Measurements from ENCODE around the gene ACTRT2.

The ACTRT2 gene

DNA sequence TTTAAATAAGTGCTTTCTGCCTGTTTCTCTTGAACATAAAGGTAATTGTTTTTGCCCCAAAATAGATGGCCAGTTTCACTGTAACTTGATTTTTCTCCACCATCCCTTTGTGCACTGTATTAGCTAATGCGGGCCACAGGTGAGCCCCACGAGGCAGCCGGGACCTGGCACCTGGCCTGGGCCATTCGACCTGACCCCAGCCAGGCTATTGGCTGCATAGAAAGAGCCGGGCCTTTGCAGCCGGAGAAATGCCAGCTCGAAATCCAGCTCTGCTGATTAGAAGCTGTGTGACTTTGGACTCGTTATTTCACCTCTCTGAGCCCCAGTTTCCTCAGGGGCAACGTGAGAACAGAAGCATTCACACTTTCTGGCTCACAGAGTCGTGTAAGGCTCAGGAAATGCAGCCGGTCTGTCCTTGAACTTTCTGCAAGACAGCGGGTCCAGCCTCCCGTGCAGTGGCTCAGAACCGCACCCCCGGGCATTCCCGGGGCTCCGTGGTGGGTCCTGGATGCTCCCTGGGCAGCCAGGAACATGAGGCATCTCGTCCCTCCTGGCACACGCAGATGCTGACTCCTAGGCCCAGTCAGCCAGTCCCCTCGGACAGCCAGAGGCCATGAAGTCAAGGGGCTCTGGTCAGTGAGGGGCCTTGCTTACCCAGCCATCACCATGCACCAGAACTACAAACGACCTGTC, 37.4 kb upstream of the ACTRT2 start:
- DNase-seq, result no peak

GRCh38 chr1:2984399-2985061, 36.7 kb upstream of the ACTRT2 start:
- no peak for DNase-seq

- DNase-seq, result no peak
Observed at GRCh38 chr1:2985067-2985561, 36.2 kb upstream of the ACTRT2 start.

DNA sequence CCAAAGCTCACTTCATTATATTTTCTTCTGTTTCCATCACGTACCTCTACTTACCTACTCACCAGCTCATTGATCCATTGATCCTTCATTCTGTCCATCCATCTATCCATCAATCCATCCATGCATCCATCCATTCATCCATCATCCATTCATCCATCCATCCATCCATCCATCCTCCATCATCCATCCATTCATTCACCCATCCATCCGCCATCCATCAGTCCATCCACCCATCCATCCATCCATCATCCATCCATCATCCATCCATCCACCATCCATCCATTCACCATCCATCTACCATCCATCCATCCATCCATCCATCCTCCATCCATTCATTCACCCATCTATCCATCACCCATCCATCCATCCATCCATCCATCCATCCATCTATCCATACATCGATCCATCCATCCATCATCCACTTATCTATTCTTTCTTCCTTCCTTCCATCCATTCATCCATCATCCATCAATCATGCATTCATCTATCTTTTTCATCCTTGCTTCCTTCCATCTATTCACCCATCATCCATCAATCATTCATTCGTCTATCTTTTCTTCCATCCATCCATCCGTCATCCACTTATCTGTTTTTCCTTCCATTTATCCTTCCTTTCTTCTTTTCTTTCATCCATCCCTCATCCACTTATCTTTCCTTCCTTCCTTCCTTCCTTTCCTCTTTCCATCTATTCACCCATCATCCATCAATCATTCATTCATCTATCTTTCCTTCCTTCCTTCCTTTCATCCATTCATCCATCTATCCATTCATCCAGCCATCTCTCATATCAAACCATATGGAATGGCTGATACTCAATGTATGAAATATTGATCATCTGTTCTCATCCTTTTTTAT, 35.3 kb upstream of the ACTRT2 start:
- DNase-seq, result no peak

DNA sequence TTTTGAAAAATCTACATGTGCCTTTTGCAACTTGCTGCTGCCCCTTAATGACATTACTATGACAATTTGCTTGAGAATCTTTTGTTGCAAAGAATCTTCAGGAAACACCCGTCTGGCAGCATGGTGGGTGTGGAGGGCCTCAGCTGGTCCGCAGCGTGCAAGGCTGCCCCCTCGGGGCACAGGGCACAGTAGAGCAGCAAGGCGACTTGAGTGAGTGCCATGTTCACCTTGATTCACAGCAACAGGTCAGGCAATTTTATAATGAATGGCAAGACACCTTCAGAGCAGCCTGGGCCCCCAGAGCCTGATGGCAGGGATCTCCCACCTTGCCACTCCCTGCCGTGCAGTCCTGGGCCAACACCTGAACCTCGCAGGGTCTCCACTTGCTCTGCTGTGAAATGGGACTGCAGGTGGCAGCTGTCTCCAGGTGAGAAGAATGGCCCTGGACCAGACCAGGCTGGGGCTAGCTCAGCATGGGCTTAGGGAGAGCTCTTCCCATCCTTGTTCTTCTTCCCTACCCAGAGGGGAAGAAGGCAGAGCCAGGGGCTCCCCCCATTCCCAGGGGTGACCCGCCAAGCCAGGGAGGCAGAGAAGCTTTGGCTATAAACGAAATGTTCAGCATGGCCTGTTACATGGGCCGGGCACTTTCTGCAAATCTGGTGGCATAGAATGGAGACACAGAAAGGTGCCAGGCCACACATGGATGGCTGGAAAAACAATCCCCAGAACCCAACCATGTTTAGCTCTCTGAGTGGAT, 34.5 kb upstream of the ACTRT2 start:
- no peak for DNase-seq

DNA sequence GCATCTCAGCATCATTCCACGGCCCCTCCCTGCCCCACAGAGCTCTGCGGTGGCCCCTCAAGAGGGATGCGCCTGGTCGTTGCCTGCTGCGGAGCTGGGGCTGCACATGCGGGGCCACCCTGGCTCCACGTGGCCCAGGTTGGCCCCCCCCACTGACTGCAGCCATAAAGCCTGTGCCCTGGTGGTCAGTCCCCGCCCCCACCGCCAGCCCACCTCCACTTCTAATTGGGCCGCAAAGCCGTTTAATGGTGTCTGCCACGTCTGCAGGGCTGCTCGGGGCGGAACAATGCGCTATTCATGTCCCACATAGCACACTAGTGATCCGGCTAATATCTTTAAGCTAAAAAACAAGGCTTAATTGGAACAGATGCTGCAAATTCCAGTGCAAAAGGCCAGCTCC, 33.5 kb upstream of the ACTRT2 start:
- no peak for DNase-seq

- no peak for DNase-seq
Observed at GRCh38 chr1:2988256-2988655, 33.0 kb upstream of the ACTRT2 start.

- DNase-seq, result no peak
Observed at GRCh38 chr1:2989185-2989584, 32.1 kb upstream of the ACTRT2 start.

DNA sequence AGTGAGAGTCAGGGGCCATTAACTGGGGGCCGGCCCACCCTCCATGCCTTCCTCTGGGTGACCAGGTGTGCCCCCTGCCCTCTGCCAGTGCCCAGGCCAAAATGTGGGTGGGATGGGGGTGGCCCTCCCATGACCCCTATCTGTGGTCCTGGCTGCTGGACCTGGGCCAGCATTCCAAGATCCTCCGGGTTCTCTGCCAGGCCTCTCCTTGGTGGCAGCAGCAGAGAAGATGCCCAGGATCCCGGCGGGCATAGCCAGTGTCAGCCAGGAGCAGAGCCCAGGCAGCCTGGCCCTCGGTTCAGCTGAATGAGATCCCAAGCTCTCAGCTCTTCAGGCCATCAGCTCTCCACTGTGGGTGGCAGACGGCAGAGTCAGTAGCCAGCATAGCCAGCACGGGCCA, 31.3 kb upstream of the ACTRT2 start:
- DNase-seq, result no peak

GRCh38 chr1:2990376-2991115, 30.7 kb upstream of the ACTRT2 start:
- no peak for DNase-seq

DNA sequence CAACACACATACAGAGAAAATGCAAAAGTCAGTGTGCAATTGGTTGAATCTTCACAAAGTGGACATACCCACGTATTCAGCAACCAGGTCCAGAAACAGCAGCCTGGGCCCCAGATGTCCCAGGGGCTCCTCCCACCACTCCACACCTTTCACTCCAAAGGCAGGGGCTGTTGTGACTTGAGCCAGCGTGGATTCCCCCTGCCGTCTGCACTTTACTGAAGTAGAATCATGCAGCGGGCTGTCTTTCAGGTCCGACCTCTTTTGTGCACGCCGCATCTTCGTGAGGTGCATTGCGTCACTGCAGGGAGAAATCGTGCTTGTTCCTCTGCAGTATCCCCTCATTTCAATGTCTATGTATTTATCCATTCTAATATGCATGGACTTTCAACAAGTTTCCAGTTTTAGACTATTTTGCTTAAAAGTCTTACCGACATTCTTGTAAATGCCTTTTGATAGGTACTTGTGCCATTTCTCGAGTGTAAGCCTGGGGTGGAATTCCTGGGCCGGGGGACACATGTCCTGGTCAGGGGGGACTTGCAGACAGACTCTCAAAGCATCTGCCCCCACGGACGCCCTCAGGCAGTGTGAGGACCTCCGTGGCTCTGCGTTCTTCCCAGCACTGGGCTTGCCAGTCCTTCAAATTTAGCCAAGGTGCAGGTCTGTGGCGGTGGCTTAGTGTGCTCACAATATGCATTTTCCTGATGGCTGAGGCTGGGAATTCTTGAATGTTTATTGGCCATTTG, 29.3 kb upstream of the ACTRT2 start:
- no peak for DNase-seq

- DNase-seq, result no peak
Observed at GRCh38 chr1:2998503-2999100, 22.7 kb upstream of the ACTRT2 start.

GRCh38 chr1:2999138-2999537, 22.1 kb upstream of the ACTRT2 start:
- DNase-seq, result no peak

DNA sequence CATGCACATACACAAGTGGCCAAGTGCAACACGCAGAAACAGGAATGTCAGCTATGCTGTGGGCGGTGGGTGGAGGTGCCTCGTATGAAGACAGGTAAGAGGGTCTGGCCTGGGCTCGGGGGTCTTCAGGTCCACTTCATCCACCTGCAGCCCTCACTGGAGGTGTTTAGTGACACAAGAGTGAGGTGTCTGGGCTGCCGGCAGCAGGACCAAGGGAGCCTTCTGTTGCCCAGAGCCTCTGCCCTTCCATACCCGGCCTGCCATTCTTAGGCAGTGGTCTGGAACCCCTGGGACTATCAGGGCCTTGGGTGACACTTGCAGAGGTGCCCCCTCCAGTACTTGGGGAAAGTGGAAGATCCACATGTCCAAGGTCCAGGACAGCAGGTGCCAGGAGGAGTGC, 21.7 kb upstream of the ACTRT2 start:
- DNase-seq, result no peak

- no peak for DNase-seq
Observed at GRCh38 chr1:3000214-3000613, 21.1 kb upstream of the ACTRT2 start.

DNA sequence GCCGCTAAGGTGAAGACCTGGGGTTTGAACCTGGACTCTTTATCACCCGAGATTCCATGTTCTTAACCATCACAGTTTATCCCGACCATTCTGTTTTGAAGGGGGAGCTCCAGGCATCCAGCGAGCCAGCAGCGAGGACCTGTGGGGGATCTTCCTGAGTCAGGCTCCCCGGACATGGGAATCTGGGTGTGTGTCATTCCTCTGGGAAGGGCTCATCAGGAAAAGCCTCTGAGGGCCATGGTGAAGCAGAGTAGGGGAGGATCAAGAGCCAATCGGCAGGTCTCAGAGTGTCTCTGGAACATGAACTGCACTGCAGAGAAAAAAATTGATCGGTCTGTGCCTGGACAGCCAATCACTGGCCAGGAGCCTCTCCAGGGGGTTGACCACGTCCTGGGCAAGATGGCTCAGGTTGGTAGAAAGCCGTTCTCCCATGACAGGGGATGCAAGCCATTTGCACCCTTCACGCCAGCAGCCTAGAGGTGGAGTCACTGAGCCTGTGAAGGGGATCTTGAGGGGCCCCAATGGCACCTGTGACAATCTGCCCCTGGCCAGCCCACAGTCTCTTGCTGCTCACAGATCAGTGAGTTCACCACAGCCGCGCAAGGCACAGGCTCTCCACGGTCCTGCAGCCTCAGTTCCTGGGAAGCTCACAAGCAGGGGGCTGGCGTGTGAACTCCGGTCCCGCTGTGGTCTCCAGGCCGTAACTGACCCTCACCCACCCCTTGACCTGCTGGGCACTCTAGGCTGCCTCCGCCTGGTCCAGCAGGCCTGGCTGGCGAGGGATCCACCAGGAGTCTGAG, 20.4 kb upstream of the ACTRT2 start:
- DNase-seq, result no peak

DNA sequence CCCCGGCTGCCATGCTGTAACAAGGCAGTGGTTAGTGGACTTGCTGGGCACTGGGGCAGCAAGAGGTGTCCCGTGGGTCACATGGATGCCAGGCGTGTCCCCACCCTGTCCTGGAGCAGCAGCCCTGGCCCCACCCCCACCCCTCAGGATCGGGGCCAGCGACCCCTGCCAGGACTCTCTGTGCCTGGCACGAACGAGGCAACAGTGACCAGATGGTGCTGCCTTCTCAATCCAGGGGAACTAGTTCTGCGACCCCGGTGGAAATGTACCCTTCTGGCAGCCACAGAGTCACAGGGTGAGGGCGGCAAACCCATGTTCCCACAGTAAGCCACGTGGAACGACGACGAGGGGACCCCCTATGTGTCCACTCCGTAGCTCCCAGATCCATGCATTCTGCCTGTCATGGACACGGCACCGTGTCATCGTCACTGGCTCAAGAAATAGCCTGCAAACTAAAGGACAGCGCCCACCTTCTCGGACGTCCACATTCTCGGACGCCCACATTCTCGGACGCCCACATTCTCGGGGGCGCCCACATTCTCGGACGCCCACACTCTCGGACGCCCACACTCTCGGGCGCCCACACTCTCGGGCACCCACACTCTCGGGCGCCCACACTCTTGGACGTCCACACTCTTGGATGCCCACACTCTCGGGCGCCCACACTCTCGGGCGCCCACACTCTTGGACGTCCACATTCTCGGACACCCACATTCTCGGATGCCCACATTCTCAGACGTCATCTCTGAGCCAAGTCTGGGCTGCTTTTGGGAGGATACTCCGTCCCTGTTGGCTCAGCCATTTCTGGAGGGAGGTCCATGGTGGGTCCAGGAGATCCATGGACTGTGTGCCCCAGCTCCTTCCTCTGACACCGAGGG, 19.6 kb upstream of the ACTRT2 start:
- DNase-seq, result no peak

GRCh38 chr1:3002349-3003038, 18.8 kb upstream of the ACTRT2 start:
- no peak for DNase-seq
